HEK293T (cell line): ENCODE results near the gene MYPOP.

ENCODE experiments used
- ARNT ChIP-seq: fragments of 450-650 bp; IDR thresholded peaks from 2 replicates; pipeline ENCODE4 v1.6.1; 2017; ENCODE audit warnings: mild to moderate bottlenecking
- FOXA1 ChIP-seq: fragments of 450-650 bp; IDR thresholded peaks from 2 replicates; pipeline ENCODE4 v1.6.1; 2016; ENCODE audit warnings: mild to moderate bottlenecking
- FOXK2 ChIP-seq: fragments of 450-650 bp; IDR thresholded peaks from 2 replicates; pipeline ENCODE4 v1.6.1; 2016; ENCODE audit warnings: mild to moderate bottlenecking
- SP1 ChIP-seq: fragments of 450-650 bp; IDR thresholded peaks from 2 replicates; pipeline ENCODE4 v1.6.1; 2017

GRCh38 chr19:45947926-45948325 is 45.5 kb upstream of the MYPOP start:
- TF ChIP-seq SP1 = no peak
- no peak for TF ChIP-seq FOXA1
- TF ChIP-seq ARNT = no peak
- TF ChIP-seq FOXK2 = no peak
